Endothelial cell of umbilical vein (primary cell): Measurements from ENCODE around the gene HIVEP3. TPM values are rescaled to one million over a fixed set of nuclear protein-coding genes. Genes with fewer than 3 reads are reported as not detected.

Source experiments
- BruUV-seq: library from RNA; stranded (reverse); fragments of 400-500 nt; replicated peaks from 2 replicates; lab custom pipeline; 2021; lab: Mats Ljungman, UMichigan
- CTCF ChIA-PET: fragments of 300-600, 350-600 bp; sonication (Branson Sonifier 250); formaldehyde crosslinking; loops from one replicate; lab custom pipeline; 2021; ENCODE audit warnings: antibody characterized with exemption, inconsistent platforms; lab: Charles Lee
- POLR2A ChIA-PET: fragments of 300-600, 350-600 bp; sonication (Branson Sonifier 250); formaldehyde crosslinking; loops from one replicate; lab custom pipeline; 2021; ENCODE audit warnings: antibody characterized with exemption, inconsistent platforms; lab: Charles Lee
- DNase-seq: peaks from one replicate; pipeline ENCODE4 v3.0.0-alpha.2; 2011; ENCODE audit warnings: low read depth, low spot score
- FAIRE-seq: peaks from 2 replicates; lab custom pipeline; 2011; peaks lifted over from hg19 to GRCh38; lab: Jason Lieb, UNC
- H2AFZ ChIP-seq: 2 replicates; pipeline ENCODE4 v1.6.0; 2012; ENCODE audit warnings: low read depth, low read length, control low read depth, inconsistent platforms
- H3K27ac ChIP-seq: 2 replicates; pipeline ENCODE4 v1.5.1; 2011; ENCODE audit warnings: low read depth, mild to moderate bottlenecking, control low read depth, low read length, moderate library complexity; ENCODE audit not compliant: insufficient read depth
- H3K27me3 ChIP-seq, 2 experiments: 2 replicates each; pipeline versions ENCODE4 v1.6.0 to v1.6.1; 2011; ENCODE audit warnings: low read length in 2 of 2, mixed read lengths in 1 of 2; ENCODE audit not compliant: control insufficient read depth in 2 of 2, insufficient read depth in 2 of 2
- H3K36me3 ChIP-seq, 2 experiments: 2 replicates in 1 of 2; 3 replicates in 1 of 2; pipeline ENCODE4 v1.5.1; 2011; ENCODE audit warnings: low read length in 2 of 2, mild to moderate bottlenecking in 1 of 2, moderate library complexity in 1 of 2; ENCODE audit not compliant: control insufficient read depth in 2 of 2, insufficient read depth in 2 of 2; ENCODE audit errors: extremely low read depth in 1 of 2
- H3K4me1 ChIP-seq: 3 replicates; pipeline ENCODE4 v1.5.1; 2011; ENCODE audit warnings: mild to moderate bottlenecking, low read length; ENCODE audit not compliant: control insufficient read depth, insufficient read depth; ENCODE audit errors: extremely low read depth
- H3K4me2 ChIP-seq: 2 replicates; pipeline ENCODE4 v1.6.1; 2011; ENCODE audit warnings: low read length, control low read depth, mixed read lengths; ENCODE audit not compliant: insufficient read depth
- H3K4me3 ChIP-seq, 3 experiments: fragments of 200-600 bp in 1 of 3; sonication (generic), shearing (Covaris generic) in 1 of 3; replicated peaks in 1 of 3; 2 replicates each; pipeline ENCODE4 v1.5.1; 2011 to 2016; ENCODE audit warnings: control low read depth in 3 of 3, low read length in 3 of 3, mild to moderate bottlenecking in 2 of 3, inconsistent platforms in 1 of 3, low read depth in 1 of 3, moderate library complexity in 1 of 3; ENCODE audit not compliant: insufficient read depth in 1 of 3
- H3K79me2 ChIP-seq: 2 replicates; pipeline ENCODE4 v1.6.0; 2012; ENCODE audit warnings: low read length, inconsistent platforms; ENCODE audit not compliant: control insufficient read depth, insufficient read depth
- H3K9ac ChIP-seq: replicated peaks from 2 replicates; pipeline ENCODE3; 2011; ENCODE audit warnings: low read length, control low read depth; ENCODE audit not compliant: insufficient read depth; ENCODE audit errors: extremely low read depth
- H3K9me1 ChIP-seq: replicated peaks from 3 replicates; pipeline ENCODE4 v1.6.0; 2011; ENCODE audit warnings: mild to moderate bottlenecking, low read length; ENCODE audit not compliant: control insufficient read depth, insufficient read depth; ENCODE audit errors: extremely low read depth
- H3K9me3 ChIP-seq: replicated peaks from 2 replicates; pipeline ENCODE4 v1.5.1; 2012; ENCODE audit warnings: low read length, inconsistent platforms; ENCODE audit not compliant: control insufficient read depth, insufficient read depth
- H4K20me1 ChIP-seq: replicated peaks from 2 replicates; pipeline ENCODE3; 2011; ENCODE audit warnings: mild to moderate bottlenecking, low read length; ENCODE audit not compliant: control insufficient read depth, insufficient read depth; ENCODE audit errors: extremely low read depth
- EZH2 ChIP-seq: IDR thresholded peaks from 2 replicates; pipeline ENCODE4 v1.6.1; 2012; ENCODE audit warnings: borderline replicate concordance, low read depth, mild to moderate bottlenecking, moderate library complexity, low read length, inconsistent platforms; ENCODE audit not compliant: severe bottlenecking
- FOS ChIP-seq: IDR thresholded peaks from 2 replicates; pipeline ENCODE4 v1.6.1; 2011; ENCODE audit warnings: mild to moderate bottlenecking, low read length, moderate library complexity, borderline replicate concordance; ENCODE audit not compliant: insufficient read depth
- GATA2 ChIP-seq: IDR thresholded peaks from 2 replicates; pipeline ENCODE4 v1.7.0; 2011; ENCODE audit warnings: low read depth, mild to moderate bottlenecking, moderate library complexity, mixed read lengths, low read length; ENCODE audit not compliant: insufficient read length, insufficient read depth
- JUN ChIP-seq: IDR thresholded peaks from 2 replicates; pipeline ENCODE4 v1.6.1; 2011; ENCODE audit warnings: borderline replicate concordance, low read depth; ENCODE audit not compliant: insufficient read length, insufficient read depth
- MAX ChIP-seq: IDR thresholded peaks from 2 replicates; pipeline ENCODE4 v1.6.1; 2011; ENCODE audit not compliant: insufficient read depth, insufficient read length
- MYC ChIP-seq: IDR thresholded peaks from one replicate; pipeline ENCODE4 v1.6.1; 2011; ENCODE audit warnings: mild to moderate bottlenecking, low read depth, low read length
- POLR2A ChIP-seq: IDR thresholded peaks from 2 replicates; pipeline ENCODE4 v1.6.1; 2012; ENCODE audit warnings: low read depth, mild to moderate bottlenecking, control low read depth, low read length
- POLR2AphosphoS5 ChIP-seq: IDR thresholded peaks from 2 replicates; pipeline ENCODE4 v1.6.1; 2012; ENCODE audit warnings: low read depth, mild to moderate bottlenecking, control low read depth, low read length, moderate library complexity; ENCODE audit not compliant: insufficient read depth
- dilution Hi-C: fragments of 300-500 bp; cut with MboI; formaldehyde crosslinking; loops from one replicate; pipeline ENCODE4 v1.15.0; 2019; ENCODE audit warnings: low sequenced_read_pairs; ENCODE audit not compliant: extremely low pct_ligation_motif_present
- intact Hi-C: fragments of 100-400 bp; cut with micrococcal nuclease; formaldehyde crosslinking; loops from one replicate; pipeline ENCODE4 v1.10.0; 2022
- polyA plus RNA-seq, 4 experiments: library from polyadenylated mRNA; depleted of rRNA in 3 of 4; stranded (reverse) in 3 of 4; unstranded in 1 of 4; fragments of >200 nt; gene quantifications; 2 replicates each; pipeline versions ENCODE4 v1.2.1 to v1.2.3, GENCODE V29; 2011 to 2012; ENCODE audit warnings: missing spikeins in 1 of 4
- total RNA-seq: library from RNA; stranded (reverse); gene quantifications from 2 replicates; pipeline ENCODE4 v1.2.3, GENCODE V29; 2021
- TF ChIP-seq, protein P1 (sequence below), 2 donors: IDR thresholded peaks; 1 replicate in 1 of 2; 2 replicates in 1 of 2; pipeline ENCODE4 v1.5.1; 2011; ENCODE audit warnings: low read length in 2 of 2, mild to moderate bottlenecking in 2 of 2, moderate library complexity in 2 of 2, control low read depth in 1 of 2, inconsistent platforms in 1 of 2, low read depth in 1 of 2; ENCODE audit not compliant: insufficient read depth in 1 of 2; ENCODE audit errors: extremely low read depth in 1 of 2

HIVEP3 gene
- total and polyA plus RNA-seq, 2 donors (not counting 3 experiments of a cell fraction or from before 2014, with no cell fraction given): 3.4 to 4.0 TPM

GRCh38 chr1:41483001-41483850, 435.5 kb downstream of the HIVEP3 start:
- ChIA-PET POLR2A (no interaction called here), CTCF (interaction anchor here (1.3 to 2.4 kb wide), 3 partner anchors 9 to 64 kb away, joined by 5 to 13 read pairs (median 5); no protein-coding TSS in a partner anchor)
- Histone ChIP-seq H3K79me2 (no peaks in the 10 kb centered on the region), H3K9me3 (no peaks in the 10 kb centered on the region), H3K4me1 (peaks cover 17% of the 10 kb centered on the region), H3K4me3 (no peak overlapping the region), H3K27ac (no peak overlapping the region), H3K9me1 (no peaks in the 10 kb centered on the region), H4K20me1 (no peaks in the 10 kb centered on the region), H3K27me3 (peaks cover 0 to 2% of the 10 kb centered on the region in 2 experiments), H3K4me2 (no peak overlapping the region), H3K9ac (no peak overlapping the region), H2AFZ (no peak overlapping the region), H3K36me3 (no peaks in the 10 kb centered on the region)
- BruUV-seq: no TSS peak
- no peak for DNase-seq
- intact Hi-C loops: no loop called here
- dilution Hi-C loops: no loop called here
- no peak for TF ChIP-seq JUN
- no peak for TF ChIP-seq FOS
- TF ChIP-seq, protein P1, sequence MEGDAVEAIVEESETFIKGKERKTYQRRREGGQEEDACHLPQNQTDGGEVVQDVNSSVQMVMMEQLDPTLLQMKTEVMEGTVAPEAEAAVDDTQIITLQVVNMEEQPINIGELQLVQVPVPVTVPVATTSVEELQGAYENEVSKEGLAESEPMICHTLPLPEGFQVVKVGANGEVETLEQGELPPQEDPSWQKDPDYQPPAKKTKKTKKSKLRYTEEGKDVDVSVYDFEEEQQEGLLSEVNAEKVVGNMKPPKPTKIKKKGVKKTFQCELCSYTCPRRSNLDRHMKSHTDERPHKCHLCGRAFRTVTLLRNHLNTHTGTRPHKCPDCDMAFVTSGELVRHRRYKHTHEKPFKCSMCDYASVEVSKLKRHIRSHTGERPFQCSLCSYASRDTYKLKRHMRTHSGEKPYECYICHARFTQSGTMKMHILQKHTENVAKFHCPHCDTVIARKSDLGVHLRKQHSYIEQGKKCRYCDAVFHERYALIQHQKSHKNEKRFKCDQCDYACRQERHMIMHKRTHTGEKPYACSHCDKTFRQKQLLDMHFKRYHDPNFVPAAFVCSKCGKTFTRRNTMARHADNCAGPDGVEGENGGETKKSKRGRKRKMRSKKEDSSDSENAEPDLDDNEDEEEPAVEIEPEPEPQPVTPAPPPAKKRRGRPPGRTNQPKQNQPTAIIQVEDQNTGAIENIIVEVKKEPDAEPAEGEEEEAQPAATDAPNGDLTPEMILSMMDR (IDR thresholded peaks at IDR 0.05; ENCODE audit: extremely low read depth in 1 of 2, insufficient read depth in 1 of 2, low read depth in 1 of 2, low read length in 2 of 2): no peak
- TF ChIP-seq POLR2A: no peak
- no peak for TF ChIP-seq GATA2
- no peak for TF ChIP-seq MAX
- no peak for TF ChIP-seq EZH2
- no peak for TF ChIP-seq POLR2AphosphoS5
- TF ChIP-seq MYC: no peak
- FAIRE-seq: no peak
